Activated T-cell treated with anti-CD3 and anti-CD28 coated beads, Interleukin-2, amount 50 U/mL, for 72 hours (primary cell): ENCODE results near the gene NHLRC2. TPM values are rescaled to one million over a fixed set of nuclear protein-coding genes. Genes with fewer than 3 reads are reported as not detected.

Source experiments
- ATAC-seq, 2 donors: fragments of 150-1000 bp; cut with Tn5 transposase; replicated peaks in 1 of 2; 2 replicates each; pipeline ENCODE4 v1.10.0; 2021; ENCODE audit warnings: moderate library complexity in 2 of 2, mild to moderate bottlenecking in 1 of 2
- DNase-seq, 2 donors: peaks; one replicate each; pipeline ENCODE4 v3.0.0; 2021 to 2022; ENCODE audit warnings: mixed read lengths in 1 of 2
- H3K27ac Mint-ChIP-seq: one replicate; pipeline ENCODE4 v1.8.0; 2022; ENCODE audit warnings: mild to moderate bottlenecking, moderate library complexity, mixed read lengths
- H3K27me3 Mint-ChIP-seq: one replicate; pipeline ENCODE4 v1.8.0; 2022; ENCODE audit warnings: low read depth, mixed read lengths
- H3K36me3 Mint-ChIP-seq, 2 donors: one replicate each; pipeline ENCODE4 v1.8.0; 2022; ENCODE audit warnings: mixed read lengths in 2 of 2, mild to moderate bottlenecking in 1 of 2; ENCODE audit not compliant: insufficient read depth in 2 of 2
- H3K4me1 Mint-ChIP-seq: one replicate; pipeline ENCODE4 v1.8.0; 2022; ENCODE audit warnings: low read depth, mixed read lengths
- H3K4me3 Mint-ChIP-seq, 2 donors: one replicate each; pipeline ENCODE4 v1.8.0; 2022; ENCODE audit warnings: mild to moderate bottlenecking in 2 of 2, mixed read lengths in 2 of 2, moderate library complexity in 2 of 2
- H3K9me3 Mint-ChIP-seq, 2 donors: one replicate each; pipeline ENCODE4 v1.8.0; 2022; ENCODE audit warnings: mixed read lengths in 2 of 2
- total RNA-seq, 2 donors: library from RNA; stranded (reverse); gene quantifications; one replicate each; pipeline ENCODE4 v1.2.3, GENCODE V29; 2022

The NHLRC2 gene
- total RNA-seq, 2 donors from 2014 or later = 30.6 to 30.9 TPM

GRCh38 chr10:113846036-113846435 is 8.4 kb upstream of the NHLRC2 start:
- H3K27ac Mint-ChIP-seq = no peak overlapping the region
- ATAC-seq (no peak), DNase-seq (no peak)
- H3K27me3 Mint-ChIP-seq = no peaks in the 10 kb centered on the region
- no peak overlapping the region for H3K4me3 Mint-ChIP-seq
- H3K9me3 Mint-ChIP-seq = no peaks in the 10 kb centered on the region
- H3K36me3 Mint-ChIP-seq = peaks cover 7 to 15% of the 10 kb centered on the region in 2 donors
- peaks cover 26% of the 10 kb centered on the region for H3K4me1 Mint-ChIP-seq

- H3K4me1 Mint-ChIP-seq = peaks cover 44% of the 10 kb centered on the region
- no peaks in the 10 kb centered on the region for H3K9me3 Mint-ChIP-seq
- ATAC-seq (no peak), DNase-seq (no peak)
- peak overlapping the region; percentile 25 for H3K27ac Mint-ChIP-seq
- peak overlapping the region in 1 of 2 donors; percentile 74 for H3K4me3 Mint-ChIP-seq
- H3K36me3 Mint-ChIP-seq = peaks cover 13% of the 10 kb centered on the region in 2 donors
- no peaks in the 10 kb centered on the region for H3K27me3 Mint-ChIP-seq
Measured at GRCh38 chr10:113849140-113849803, 5.2 kb upstream of the NHLRC2 start.

GRCh38 chr10:113849946-113850345 is 4.5 kb upstream of the NHLRC2 start:
- no peaks in the 10 kb centered on the region for H3K27me3 Mint-ChIP-seq
- DNase-seq (no peak), ATAC-seq (peak in 1 of 2 donors; percentile 7)
- H3K4me3 Mint-ChIP-seq = peak overlapping the region; percentile 52 to 74
- peak overlapping the region; percentile 75 for H3K27ac Mint-ChIP-seq
- H3K36me3 Mint-ChIP-seq = peaks cover 11 to 12% of the 10 kb centered on the region in 2 donors
- H3K9me3 Mint-ChIP-seq = no peaks in the 10 kb centered on the region
- H3K4me1 Mint-ChIP-seq = peaks cover 44% of the 10 kb centered on the region

GRCh38 chr10:113853578-113854012 is 866 bp upstream of the NHLRC2 start:
- H3K4me1 Mint-ChIP-seq = peaks cover 50% of the 10 kb centered on the region
- ATAC-seq = no peak
- H3K4me3 Mint-ChIP-seq = peak overlapping the region; percentile 94 to 98
- DNase-seq = no peak
- H3K9me3 Mint-ChIP-seq = no peaks in the 10 kb centered on the region
- peak overlapping the region; percentile 96 for H3K27ac Mint-ChIP-seq
- no peaks in the 10 kb centered on the region for H3K27me3 Mint-ChIP-seq
- peaks cover 14 to 17% of the 10 kb centered on the region in 2 donors for H3K36me3 Mint-ChIP-seq

- ATAC-seq (peak; percentile 58 to 59), DNase-seq (peak; percentile 51 to 54)
- Mint-ChIP-seq H3K27me3 (no peaks in the 10 kb centered on the region), H3K4me1 (peaks cover 37% of the 10 kb centered on the region), H3K27ac (peak overlapping the region; percentile 96), H3K36me3 (peaks cover 17 to 22% of the 10 kb centered on the region in 2 donors), H3K4me3 (peak overlapping the region; percentile 94 to 98), H3K9me3 (no peaks in the 10 kb centered on the region)
Measured at GRCh38 chr10:113854761-113855588, 514 bp downstream of the NHLRC2 start.

- H3K36me3 Mint-ChIP-seq = peaks cover 23 to 34% of the 10 kb centered on the region in 2 donors
- H3K27me3 Mint-ChIP-seq = no peaks in the 10 kb centered on the region
- DNase-seq (no peak), ATAC-seq (no peak)
- peaks cover 33% of the 10 kb centered on the region for H3K4me1 Mint-ChIP-seq
- no peaks in the 10 kb centered on the region for H3K9me3 Mint-ChIP-seq
- peak overlapping the region; percentile 94 to 98 for H3K4me3 Mint-ChIP-seq
- H3K27ac Mint-ChIP-seq = no peak overlapping the region
Measured at GRCh38 chr10:113856563-113856962, 2.1 kb downstream of the NHLRC2 start.

GRCh38 chr10:113857210-113857609 is 2.7 kb downstream of the NHLRC2 start:
- H3K36me3 Mint-ChIP-seq = peaks cover 23 to 35% of the 10 kb centered on the region in 2 donors
- no peaks in the 10 kb centered on the region for H3K27me3 Mint-ChIP-seq
- peaks cover 32% of the 10 kb centered on the region for H3K4me1 Mint-ChIP-seq
- no peak overlapping the region for H3K4me3 Mint-ChIP-seq
- no peak overlapping the region for H3K27ac Mint-ChIP-seq
- H3K9me3 Mint-ChIP-seq = no peaks in the 10 kb centered on the region
- ATAC-seq = no peak
- DNase-seq = no peak

GRCh38 chr10:113858541-113858940 is 4.1 kb downstream of the NHLRC2 start:
- H3K27me3 Mint-ChIP-seq = no peaks in the 10 kb centered on the region

GRCh38 chr10:113859261-113859660 is 4.8 kb downstream of the NHLRC2 start:
- ATAC-seq (no peak), DNase-seq (no peak)
- no peak overlapping the region for H3K27ac Mint-ChIP-seq
- no peaks in the 10 kb centered on the region for H3K27me3 Mint-ChIP-seq
- no peaks in the 10 kb centered on the region for H3K9me3 Mint-ChIP-seq
- H3K4me1 Mint-ChIP-seq = peaks cover 15% of the 10 kb centered on the region
- peaks cover 20 to 45% of the 10 kb centered on the region in 2 donors for H3K36me3 Mint-ChIP-seq
- H3K4me3 Mint-ChIP-seq = no peak overlapping the region

More at GRCh38 chr10:113858541-113858940, 4.1 kb downstream of the NHLRC2 start:
- H3K27ac Mint-ChIP-seq = peak overlapping the region; percentile 24
- DNase-seq (no peak), ATAC-seq (no peak)
- no peak overlapping the region for H3K4me3 Mint-ChIP-seq
- peaks cover 19% of the 10 kb centered on the region for H3K4me1 Mint-ChIP-seq
- no peaks in the 10 kb centered on the region for H3K9me3 Mint-ChIP-seq
- H3K36me3 Mint-ChIP-seq = peaks cover 23 to 43% of the 10 kb centered on the region in 2 donors

- peaks cover 8 to 29% of the 10 kb centered on the region in 2 donors for H3K36me3 Mint-ChIP-seq
- no peaks in the 10 kb centered on the region for H3K9me3 Mint-ChIP-seq
- H3K27me3 Mint-ChIP-seq = no peaks in the 10 kb centered on the region
- H3K27ac Mint-ChIP-seq = no peak overlapping the region
- H3K4me3 Mint-ChIP-seq = no peak overlapping the region
- DNase-seq (no peak), ATAC-seq (no peak)
- peaks cover 5% of the 10 kb centered on the region for H3K4me1 Mint-ChIP-seq
Measured at GRCh38 chr10:113865901-113866300, 11.4 kb downstream of the NHLRC2 start.

GRCh38 chr10:113866551-113867394 is 12.3 kb downstream of the NHLRC2 start:
- Mint-ChIP-seq H3K27ac (no peak overlapping the region), H3K36me3 (peaks cover 4 to 26% of the 10 kb centered on the region in 2 donors), H3K4me1 (peaks cover 5% of the 10 kb centered on the region), H3K4me3 (no peak overlapping the region), H3K27me3 (no peaks in the 10 kb centered on the region), H3K9me3 (peaks cover 0 to 2% of the 10 kb centered on the region in 2 donors)
- no peak for ATAC-seq
- DNase-seq = no peak

GRCh38 chr10:113867904-113868303 is 13.4 kb downstream of the NHLRC2 start:
- ATAC-seq (no peak), DNase-seq (no peak)
- Mint-ChIP-seq H3K27me3 (no peaks in the 10 kb centered on the region), H3K36me3 (peaks cover 9 to 29% of the 10 kb centered on the region in 2 donors), H3K4me1 (peaks cover 5% of the 10 kb centered on the region), H3K27ac (no peak overlapping the region), H3K4me3 (no peak overlapping the region), H3K9me3 (peaks cover 0 to 7% of the 10 kb centered on the region in 2 donors)
